CD4-positive, alpha-beta T cell treated with Interleukin-21 for 1 hour (primary cell): ENCODE results near the gene RGMA.
"Not testable (repeated sequence)": the region's sequence is repeated elsewhere in the genome, so short reads cannot be mapped to it uniquely, and the experiment has no call there.

ENCODE experiments used
- DNase-seq: peaks from one replicate; pipeline ENCODE4 v3.0.0-alpha.2; 2020

RGMA gene

DNA sequence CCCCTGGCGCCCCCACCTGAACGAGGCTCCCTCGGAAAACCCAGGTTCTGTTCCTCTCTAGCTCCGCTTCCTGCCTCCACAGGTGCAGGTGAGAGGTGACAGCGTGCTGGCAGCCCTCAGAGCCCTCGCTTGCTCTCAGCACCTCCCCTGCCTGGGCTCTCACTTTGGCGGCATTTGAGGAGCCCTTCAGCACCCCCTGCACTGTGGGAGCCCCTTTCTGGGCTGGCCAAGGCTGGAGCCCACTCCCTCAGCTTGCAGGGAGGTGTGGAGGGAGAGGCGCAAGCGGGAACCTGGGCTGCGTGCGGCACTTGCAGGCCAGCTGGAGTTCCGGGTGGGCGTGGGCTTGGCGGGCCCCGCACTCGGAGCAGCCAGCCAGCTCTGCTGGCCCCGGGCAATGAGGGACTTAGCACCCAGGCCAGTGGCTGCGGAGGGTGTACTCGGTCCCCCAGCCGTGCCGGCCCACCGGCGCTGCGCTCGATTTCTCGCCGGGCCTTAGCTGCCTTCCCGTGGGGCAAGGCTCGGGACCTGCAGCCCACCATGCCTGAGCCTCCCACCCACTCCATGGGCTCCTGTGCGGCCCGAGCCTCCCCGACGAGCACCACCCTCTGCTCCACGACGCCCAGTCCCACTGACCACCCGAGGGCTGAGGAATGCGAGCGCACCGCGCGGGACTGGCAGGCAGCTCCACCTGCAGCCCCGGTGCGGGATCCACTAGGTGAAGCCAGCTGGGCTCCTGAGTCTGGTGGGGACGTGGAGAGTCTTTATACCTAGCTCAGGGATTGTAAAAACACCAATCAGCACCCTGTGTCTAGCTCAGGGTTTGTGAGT is 57.2 kb downstream of the RGMA start:
- DNase-seq: not testable (repeated sequence)

DNA sequence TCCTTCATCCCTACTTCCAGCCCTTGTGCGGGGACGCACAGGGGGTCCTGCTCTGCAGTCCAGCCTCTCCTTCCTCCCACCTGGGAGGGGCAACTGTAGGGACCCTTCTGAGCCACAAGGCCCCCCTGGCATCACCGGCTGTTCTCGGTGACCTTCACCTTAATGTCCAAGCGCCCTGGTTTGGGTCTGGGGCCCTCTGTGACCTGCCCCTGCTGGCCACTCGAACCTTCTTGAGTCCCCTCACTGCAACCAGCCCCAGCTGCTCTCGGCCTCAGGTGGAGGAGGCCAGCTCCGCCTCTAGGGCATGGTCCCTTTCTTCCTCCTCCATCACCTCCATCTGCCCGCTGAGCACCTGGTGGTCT is 57.9 kb downstream of the RGMA start:
- no peak for DNase-seq

DNA sequence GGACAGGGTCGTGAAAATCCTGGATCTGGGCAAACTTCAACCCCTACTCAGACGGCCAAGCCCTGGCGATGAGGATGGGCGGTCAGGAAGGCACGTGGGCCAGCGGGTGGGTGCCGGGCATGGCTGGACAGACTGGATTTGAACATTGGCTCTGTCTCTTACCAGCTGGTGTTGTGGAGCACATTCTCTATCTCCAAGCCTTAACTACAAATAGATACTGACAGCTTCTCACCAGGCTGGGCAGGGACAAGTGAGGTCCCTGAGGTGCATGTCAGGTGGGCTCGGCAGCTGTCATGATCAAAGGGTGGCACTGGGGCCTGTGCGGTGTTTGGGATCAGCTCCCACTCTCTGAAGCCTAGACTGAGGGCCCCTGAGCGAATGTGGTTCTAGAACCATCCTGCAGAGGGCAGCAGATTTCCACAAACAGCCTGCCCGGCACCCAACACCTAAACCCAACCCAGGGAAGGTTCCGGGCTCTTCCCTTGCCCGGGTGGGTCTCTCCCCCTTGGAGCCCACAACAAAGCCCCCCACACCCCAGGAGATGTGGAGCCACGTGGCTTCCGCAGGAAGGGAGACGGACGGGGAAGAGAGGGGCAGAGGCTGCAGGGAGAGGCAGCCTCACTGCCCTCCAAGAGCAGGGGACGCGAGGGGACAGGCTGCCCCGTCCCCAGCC is 58.4 kb downstream of the RGMA start:
- DNase-seq: peak; percentile 70

GRCh38 chr15:93029836-93030429 is 59.1 kb downstream of the RGMA start:
- DNase-seq: no peak

DNA sequence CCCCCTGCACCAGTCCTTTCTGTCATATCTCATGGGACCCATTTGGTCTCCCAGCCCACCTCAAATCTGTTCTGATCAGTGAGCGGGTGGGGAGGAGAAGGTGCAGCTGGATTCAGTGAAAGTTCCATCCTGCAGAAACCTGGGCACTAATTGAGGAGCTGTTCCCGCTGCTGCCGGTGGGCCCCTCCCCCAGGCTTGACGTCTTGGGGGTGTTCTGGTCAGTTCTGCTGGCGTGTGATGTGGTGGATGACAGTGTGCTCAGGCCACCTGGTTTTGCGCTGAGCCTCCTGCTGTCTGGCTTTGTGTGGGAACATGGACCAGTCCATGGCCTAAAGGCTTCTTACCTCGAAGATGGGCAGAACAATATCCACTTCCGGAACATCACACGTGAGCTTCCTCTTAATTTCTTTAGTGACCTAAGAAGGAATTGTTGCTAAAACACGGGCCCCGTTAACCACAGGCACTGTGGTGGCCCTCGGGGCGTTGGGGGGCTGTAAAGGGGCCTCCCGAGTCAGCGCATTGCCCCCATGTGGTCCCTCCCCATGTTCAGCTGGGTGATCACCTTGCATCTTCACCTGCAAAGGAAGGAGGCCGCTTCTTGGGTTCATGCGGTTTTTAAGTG is 59.7 kb downstream of the RGMA start:
- no peak for DNase-seq

DNA sequence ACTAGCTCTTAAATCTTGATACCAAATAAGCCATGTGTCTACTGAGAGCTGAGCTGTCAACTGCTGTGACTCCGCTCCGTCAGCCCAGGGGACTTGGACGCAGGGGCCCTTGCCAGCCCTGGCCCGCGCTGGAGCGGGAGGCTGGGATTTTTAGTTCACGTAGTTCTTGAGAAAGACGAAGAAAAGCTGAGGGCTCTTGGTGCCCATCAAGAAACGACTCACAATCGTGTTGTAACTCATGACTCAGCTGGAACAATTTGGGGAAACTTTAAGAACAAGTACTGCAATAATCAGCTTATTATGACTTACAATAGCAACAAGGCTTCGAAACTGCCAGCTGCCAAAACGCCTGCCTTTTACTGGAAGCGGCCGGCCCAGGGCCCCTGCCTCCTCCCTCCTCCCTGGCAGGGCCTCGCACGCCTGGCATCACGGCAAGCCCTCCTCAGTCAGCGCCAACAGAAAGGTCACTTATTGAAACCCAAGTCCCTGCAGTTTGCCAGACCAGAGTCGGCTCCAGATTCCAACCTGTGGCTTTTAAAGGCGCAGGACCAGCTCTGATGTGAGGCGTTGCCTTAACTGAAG is 60.3 kb downstream of the RGMA start:
- DNase-seq: no peak

GRCh38 chr15:93028111-93028631 is 60.8 kb downstream of the RGMA start:
- no peak for DNase-seq

DNA sequence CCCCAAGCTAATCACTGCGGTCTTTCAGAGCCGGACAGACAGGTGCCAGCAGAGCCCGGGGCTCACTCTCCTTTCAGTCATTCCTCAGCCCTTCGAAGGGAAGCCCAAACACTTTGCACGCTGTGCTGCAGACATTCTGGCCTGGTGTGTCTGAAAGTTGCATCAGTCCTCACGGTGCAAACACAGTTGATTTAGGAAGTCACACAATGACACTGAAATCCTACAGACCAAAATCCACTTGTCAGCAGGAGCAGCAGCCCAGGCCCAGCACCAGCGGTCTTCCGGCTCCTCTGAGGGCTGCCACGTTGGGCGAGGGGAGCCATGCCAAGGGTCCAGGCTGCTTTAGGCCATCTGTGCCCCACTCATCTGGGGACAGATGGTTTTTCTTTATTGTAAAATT is 61.6 kb downstream of the RGMA start:
- DNase-seq: no peak

DNA sequence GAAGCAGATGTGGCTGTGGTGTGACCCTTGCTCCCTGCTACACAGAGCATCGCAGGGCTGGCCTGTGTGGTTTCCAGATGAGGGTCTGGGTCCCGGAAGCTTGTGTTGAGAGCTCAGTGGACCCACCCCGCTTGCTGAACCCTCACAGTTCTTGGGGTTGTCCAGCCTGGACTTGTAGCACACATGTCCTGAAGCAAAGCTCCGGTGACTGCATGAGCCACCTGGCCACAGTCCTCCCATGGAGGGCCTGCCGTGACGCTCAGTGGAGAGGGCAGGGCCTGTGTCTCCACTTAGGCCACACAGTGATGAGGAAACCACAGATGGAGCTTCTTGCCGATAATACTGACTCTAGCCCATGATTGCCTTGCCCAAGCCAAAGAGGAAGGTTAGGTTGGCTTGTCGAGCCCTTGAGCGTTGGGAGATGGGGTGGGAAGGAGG is 62.6 kb downstream of the RGMA start:
- no peak for DNase-seq

- no peak for DNase-seq
Observed at GRCh38 chr15:93025625-93025982, 63.4 kb downstream of the RGMA start.

DNA sequence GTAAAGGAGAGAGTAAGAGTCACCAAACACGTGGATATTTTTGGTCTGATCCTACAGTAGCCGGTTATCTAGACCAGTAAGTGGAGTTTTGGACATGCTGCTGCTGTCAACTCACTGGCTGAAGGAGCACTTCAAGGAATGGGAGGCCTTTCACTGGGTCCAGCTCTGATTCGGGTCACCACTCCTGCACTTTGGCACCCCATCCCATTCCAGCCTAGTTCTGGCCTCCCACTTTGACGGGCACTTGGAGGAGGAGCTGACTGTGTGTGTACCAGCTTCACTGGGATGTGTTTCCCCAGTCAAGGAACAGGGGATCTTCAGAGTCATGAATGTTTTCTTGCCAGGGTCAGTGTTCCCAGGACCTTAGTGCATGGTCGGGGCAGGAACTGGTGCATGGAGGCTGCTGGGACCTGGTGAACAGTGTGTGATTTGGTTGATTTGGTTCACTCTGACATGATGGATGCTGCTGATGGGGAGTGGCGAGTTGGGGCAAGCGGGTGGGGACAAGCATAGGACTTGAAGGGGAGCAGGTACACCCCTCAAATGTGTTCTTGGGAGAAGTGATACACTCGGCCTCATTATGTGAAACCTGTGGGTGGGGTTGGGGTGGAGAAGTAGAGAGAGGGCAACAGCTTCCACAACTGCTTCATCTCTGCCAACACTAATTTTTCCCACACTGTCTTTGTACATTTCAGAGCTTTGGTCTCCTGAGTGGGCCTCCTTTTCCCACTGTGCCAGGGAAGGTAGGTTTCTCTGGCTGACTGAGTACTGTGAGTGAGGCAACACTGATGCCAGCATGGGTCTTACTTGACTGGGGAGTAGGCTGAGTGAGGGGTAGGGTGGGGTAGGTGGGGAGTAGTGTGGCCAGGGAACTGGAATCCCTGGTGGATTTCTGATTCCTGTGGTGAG is 64.0 kb downstream of the RGMA start:
- DNase-seq: no peak

DNA sequence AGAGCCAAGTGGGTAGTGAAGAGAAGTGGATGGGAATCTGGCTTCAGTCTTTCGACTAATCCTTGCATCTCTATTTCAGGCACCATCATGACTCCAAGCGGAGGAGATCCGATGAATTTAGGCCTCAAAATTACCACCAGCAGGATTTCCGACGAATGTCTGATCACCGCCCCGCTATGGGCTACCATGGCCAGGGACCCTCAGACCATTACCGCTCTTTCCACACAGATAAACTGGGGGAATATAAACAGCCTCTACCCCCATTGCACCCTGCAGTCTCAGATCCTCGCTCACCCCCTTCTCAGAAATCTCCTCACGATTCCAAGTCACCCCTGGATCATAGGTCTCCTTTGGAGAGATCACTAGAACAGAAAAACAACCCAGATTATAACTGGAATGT is 64.7 kb downstream of the RGMA start:
- no peak for DNase-seq

DNA sequence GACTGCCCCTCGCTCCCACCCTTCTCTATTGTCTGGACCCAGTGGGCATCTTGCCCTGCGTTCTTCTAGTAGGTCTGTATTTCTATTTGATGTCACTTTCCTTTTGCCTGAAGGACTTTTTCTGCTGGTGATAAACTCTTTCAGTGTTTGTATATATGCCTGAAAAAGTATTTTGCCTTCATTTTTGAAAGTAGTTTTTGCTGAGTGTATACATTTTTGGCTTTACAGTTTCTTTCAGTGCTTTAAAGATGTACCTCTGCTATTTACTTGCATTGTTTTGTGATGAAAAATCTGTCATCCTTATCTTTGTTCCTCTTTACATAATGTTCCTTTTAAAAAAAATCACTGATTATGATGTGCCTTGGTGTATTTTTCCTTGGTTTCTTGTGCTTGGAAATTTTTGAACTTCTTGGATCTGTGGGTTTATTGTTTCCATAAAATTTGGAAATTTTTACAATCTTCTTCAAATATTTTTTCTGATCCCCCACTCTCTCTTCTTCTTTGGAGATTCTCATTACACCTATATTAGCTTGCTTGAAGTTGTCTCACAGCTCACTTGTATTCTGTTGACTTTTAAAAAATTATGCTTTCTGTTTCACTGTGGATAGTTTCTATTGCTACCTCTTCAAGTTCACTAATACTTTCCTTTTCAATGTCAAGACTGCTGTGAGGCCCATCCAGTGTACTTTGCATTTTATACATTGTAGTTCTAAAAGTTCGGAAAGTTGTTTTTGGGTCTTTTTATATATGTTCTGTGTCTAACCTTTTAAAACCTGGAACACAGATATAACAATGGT is 67.8 kb downstream of the RGMA start:
- DNase-seq: no peak

DNA sequence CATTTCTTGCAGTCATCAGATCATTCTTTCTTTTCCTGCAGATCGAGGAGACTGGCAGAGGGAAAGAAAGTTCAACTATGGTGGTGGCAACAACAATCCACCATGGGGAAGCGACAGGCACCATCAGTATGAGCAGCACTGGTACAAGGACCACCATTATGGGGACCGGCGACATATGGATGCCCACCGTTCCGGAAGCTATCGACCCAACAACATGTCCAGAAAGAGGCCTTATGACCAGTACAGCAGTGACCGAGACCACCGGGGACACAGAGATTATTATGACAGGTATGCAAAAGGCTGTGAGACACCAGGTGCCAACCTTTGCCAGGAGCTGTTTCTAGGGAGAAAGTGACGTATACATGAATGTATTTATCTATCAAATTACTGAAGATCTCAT is 69.0 kb downstream of the RGMA start:
- no peak for DNase-seq

DNA sequence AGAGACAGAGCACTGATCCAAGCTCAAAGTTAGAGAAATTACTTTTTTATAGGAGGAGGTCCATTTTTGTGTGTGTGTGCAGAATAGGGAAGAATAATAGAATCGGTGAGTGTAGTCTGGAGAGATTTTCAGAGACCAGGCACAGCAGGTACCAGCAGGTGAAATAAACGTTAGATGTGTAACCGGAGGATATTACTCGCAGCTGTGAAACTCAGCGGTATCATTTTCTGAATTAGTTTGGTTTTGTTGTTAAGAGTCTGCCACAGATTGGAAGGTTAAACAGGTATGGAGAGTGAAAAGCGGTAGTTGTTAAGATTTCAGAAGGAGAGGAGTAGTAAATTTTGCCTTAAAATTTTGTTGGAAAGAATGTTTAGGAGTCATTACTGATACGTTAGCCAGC is 69.9 kb downstream of the RGMA start:
- DNase-seq: no peak

DNA sequence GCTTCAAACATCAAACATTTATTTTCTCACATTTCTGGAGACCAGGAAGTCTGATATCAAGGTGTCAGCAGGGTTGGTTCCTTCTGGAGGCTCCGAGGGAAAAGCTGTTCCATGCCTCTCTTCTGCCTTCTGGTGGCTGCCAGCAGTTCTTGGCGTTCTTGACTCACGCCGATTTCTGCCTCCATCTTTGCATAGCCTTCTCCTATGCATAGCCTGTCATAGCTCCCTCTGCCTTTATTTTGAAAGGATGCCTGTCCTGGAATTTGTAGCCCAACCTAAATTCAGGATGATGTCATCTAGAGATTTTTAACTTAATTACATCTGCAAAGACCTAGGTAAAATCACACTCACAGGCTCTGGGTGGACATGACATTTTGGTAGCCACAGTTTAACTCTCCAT is 70.4 kb downstream of the RGMA start:
- DNase-seq: no peak

- DNase-seq: no peak
Observed at GRCh38 chr15:93017526-93017925, 71.5 kb downstream of the RGMA start.

DNA sequence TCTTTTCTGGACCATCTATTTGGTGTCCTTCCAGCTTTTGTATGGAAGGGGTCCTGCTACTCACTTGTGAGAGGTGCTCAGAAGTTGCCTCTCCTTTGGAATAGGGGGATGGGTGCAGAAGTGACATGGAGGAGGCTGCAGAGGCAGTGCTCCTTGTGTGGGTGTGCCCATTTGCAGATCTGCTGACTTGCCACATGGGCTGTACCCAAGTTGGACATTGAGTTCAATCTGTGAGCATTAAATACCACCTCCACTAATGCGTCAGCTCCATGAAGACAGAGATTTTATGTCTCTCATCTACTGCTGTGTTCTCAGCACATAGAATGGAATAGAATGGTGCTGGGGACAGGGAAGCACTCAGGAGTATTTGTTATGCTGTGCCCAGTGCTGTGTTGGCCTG is 76.2 kb downstream of the RGMA start:
- no peak for DNase-seq

DNA sequence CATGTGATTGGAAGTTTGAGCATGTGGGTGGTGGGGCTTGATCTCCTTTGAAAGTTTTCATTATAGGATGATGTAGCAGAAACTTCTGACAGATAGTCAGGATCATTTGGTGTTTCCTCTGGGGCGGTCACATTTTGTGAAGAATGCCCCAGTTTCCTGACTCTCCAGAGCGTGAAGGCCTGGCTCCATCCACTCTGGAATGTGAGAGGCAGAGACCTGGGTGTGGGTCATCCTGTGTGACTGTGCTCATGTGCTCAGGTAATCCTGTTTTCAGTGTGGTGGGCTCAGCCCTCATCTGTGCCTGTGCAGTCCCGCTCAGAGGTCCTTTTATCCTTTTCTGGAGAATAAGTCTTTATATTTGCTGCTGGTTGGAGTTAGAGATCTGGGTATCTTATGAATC is 81.0 kb downstream of the RGMA start:
- DNase-seq: no peak

DNA sequence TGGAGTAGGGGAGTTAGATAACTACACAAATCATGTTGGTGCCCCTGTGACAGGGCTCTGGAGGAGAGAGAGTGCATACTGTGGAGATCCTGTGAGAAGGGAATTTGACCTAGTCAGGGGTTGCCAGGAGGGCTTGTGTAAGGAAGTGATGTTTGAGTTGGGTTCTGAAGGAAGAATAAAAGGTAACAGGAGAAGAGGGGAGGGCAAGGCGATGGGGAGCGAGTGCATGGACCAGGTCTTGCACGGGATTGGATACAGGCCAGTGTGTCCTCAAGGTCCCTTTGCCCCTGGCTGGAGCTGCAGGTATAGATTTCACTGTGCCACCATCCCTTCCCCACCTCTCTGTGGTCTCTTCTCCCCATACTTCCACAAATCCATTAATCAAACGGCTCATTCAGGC is 83.9 kb downstream of the RGMA start:
- DNase-seq: no peak

DNA sequence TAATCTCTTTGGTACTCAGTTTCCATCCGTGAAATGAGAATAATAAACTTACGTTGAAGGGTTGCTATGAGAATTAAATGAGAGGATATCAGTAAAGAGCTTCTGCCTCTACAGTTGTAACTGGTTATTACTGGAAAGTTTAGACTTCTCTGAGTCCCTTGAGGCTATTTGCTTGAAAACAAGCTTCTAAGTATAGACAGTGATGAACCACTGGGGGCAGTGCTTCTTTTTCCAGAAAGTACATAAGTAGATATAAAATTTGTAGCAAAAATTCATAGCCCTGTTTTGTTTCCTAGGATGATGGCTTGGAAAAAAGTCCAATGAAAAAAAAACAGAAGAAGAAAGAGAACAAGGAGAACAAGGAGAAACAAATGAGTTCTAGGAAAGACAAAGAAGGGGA is 87.1 kb downstream of the RGMA start:
- DNase-seq: no peak
